Loucy (cell line): ENCODE results near the gene BEAN1.
A peak's percentile ranks its signal among the peaks of the same experiment; 100 is the strongest.

Experiments used
- H2AFZ ChIP-seq: fragments of 200-600 bp; sonication (generic); 2 replicates; pipeline ENCODE4 v1.6.0; 2016; ENCODE audit warnings: antibody characterized with exemption, mild to moderate bottlenecking, low read length, moderate library complexity
- H3F3A ChIP-seq: fragments of 200-600 bp; 2 replicates; pipeline ENCODE4 v1.6.0; 2016; ENCODE audit warnings: antibody characterized with exemption, low read depth, mild to moderate bottlenecking
- H3K27me3 ChIP-seq: fragments of 200-600 bp; sonication (generic); 2 replicates; pipeline ENCODE4 v1.6.1; 2014; ENCODE audit warnings: low read length, mild to moderate bottlenecking; ENCODE audit not compliant: insufficient read depth, poor library complexity, severe bottlenecking
- H3K36me3 ChIP-seq: fragments of 200-600 bp; sonication (generic); 2 replicates; pipeline ENCODE4 v1.6.1; 2016; ENCODE audit warnings: low read length; ENCODE audit not compliant: insufficient read depth
- H3K4me1 ChIP-seq: fragments of 200-600 bp; sonication (generic); 2 replicates; pipeline ENCODE4 v1.5.1; 2014; ENCODE audit warnings: low read length, mild to moderate bottlenecking; ENCODE audit not compliant: insufficient read depth, poor library complexity, severe bottlenecking
- H3K4me2 ChIP-seq: fragments of 200-600 bp; sonication (generic); 2 replicates; pipeline ENCODE4 v1.6.0; 2014; ENCODE audit warnings: antibody characterized with exemption, low read length, low read depth, mild to moderate bottlenecking; ENCODE audit not compliant: poor library complexity, severe bottlenecking
- H3K4me3 ChIP-seq: fragments of 200-600 bp; sonication (generic); 2 replicates; pipeline ENCODE4 v1.5.1; 2014; ENCODE audit warnings: low read length, mild to moderate bottlenecking, mixed read lengths; ENCODE audit not compliant: poor library complexity, severe bottlenecking
- H3K79me2 ChIP-seq: fragments of 200-600 bp; sonication (generic); 2 replicates; pipeline ENCODE4 v1.6.1; 2014; ENCODE audit warnings: low read length; ENCODE audit not compliant: insufficient read depth
- H3K9ac ChIP-seq: fragments of 200-600 bp; sonication (generic); 2 replicates; pipeline ENCODE4 v1.6.0; 2014; ENCODE audit warnings: mild to moderate bottlenecking, low read depth, low read length, moderate library complexity; ENCODE audit not compliant: poor library complexity, severe bottlenecking
- H3K9me2 ChIP-seq: fragments of 200-600 bp; sonication (generic); replicated peaks from 2 replicates; pipeline ENCODE4 v1.6.1; 2016; ENCODE audit warnings: low read depth, low read length, mixed read lengths
- H3K9me3 ChIP-seq: fragments of 200-600 bp; sonication (generic); 2 replicates; pipeline ENCODE4 v1.6.1; 2014; ENCODE audit warnings: mild to moderate bottlenecking, antibody characterized with exemption, low read length, low read depth; ENCODE audit not compliant: insufficient read depth
- H4K20me1 ChIP-seq: fragments of 200-600 bp; sonication (generic); 2 replicates; pipeline ENCODE4 v1.6.0; 2014; ENCODE audit warnings: antibody characterized with exemption, low read length, mild to moderate bottlenecking; ENCODE audit not compliant: insufficient read depth, poor library complexity, severe bottlenecking
- CTCF ChIP-seq: fragments of 200-600 bp; sonication (generic); conservative IDR thresholded peaks from 2 replicates; pipeline ENCODE4 v1.5.1; 2014; ENCODE audit warnings: mild to moderate bottlenecking, antibody characterized with exemption, low read length
- EZH2phosphoT487 ChIP-seq: fragments of 200-600 bp; IDR thresholded peaks from 2 replicates; pipeline ENCODE4 v1.6.1; 2018; ENCODE audit warnings: antibody characterized with exemption, mild to moderate bottlenecking, moderate library complexity, borderline replicate concordance

The BEAN1 gene

GRCh38 chr16:66483689-66484452, 56.8 kb downstream of the BEAN1 start:
- Histone ChIP-seq H3K9me2 (no peaks in the 10 kb centered on the region), H3K9ac (no peak overlapping the region), H4K20me1 (no peaks in the 10 kb centered on the region), H2AFZ (0 out of 2 replicates have a peak overlapping the region, but pooled peaks have one; percentile 49), H3K27me3 (no peaks in the 10 kb centered on the region), H3K36me3 (no peaks in the 10 kb centered on the region), H3K79me2 (no peaks in the 10 kb centered on the region), H3K4me1 (peaks cover 24% of the 10 kb centered on the region), H3K4me2 (no peak overlapping the region), H3K4me3 (no peak overlapping the region), H3K9me3 (no peaks in the 10 kb centered on the region), H3F3A (no peaks in the 10 kb centered on the region)
- peak; percentile 99 for TF ChIP-seq CTCF
- TF ChIP-seq EZH2phosphoT487 = no peak

- H2AFZ ChIP-seq = no peak overlapping the region
- H3K27me3 ChIP-seq = no peaks in the 10 kb centered on the region
- no peak for TF ChIP-seq EZH2phosphoT487
- TF ChIP-seq CTCF = peak; percentile 23; the same call in 1 of the 2 replicates
- H3K9ac ChIP-seq = no peak overlapping the region
- no peaks in the 10 kb centered on the region for H3F3A ChIP-seq
- no peaks in the 10 kb centered on the region for H3K9me3 ChIP-seq
- H3K4me1 ChIP-seq = peaks cover 20% of the 10 kb centered on the region
- no peaks in the 10 kb centered on the region for H3K36me3 ChIP-seq
- no peaks in the 10 kb centered on the region for H3K79me2 ChIP-seq
- no peaks in the 10 kb centered on the region for H4K20me1 ChIP-seq
- no peaks in the 10 kb centered on the region for H3K9me2 ChIP-seq
- no peak overlapping the region for H3K4me3 ChIP-seq
- H3K4me2 ChIP-seq = no peak overlapping the region
Observed at GRCh38 chr16:66484453-66485213, 57.5 kb downstream of the BEAN1 start.

- H3K36me3 ChIP-seq = no peaks in the 10 kb centered on the region
- H2AFZ ChIP-seq = no peak overlapping the region
- no peak overlapping the region for H3K9ac ChIP-seq
- H3K27me3 ChIP-seq = no peaks in the 10 kb centered on the region
- no peaks in the 10 kb centered on the region for H4K20me1 ChIP-seq
- H3K4me3 ChIP-seq = no peak overlapping the region
- TF ChIP-seq CTCF = no peak
- no peak for TF ChIP-seq EZH2phosphoT487
- H3K4me1 ChIP-seq = peaks cover 20% of the 10 kb centered on the region
- no peak overlapping the region for H3K4me2 ChIP-seq
- no peaks in the 10 kb centered on the region for H3K9me2 ChIP-seq
- no peaks in the 10 kb centered on the region for H3K79me2 ChIP-seq
- H3K9me3 ChIP-seq = no peaks in the 10 kb centered on the region
- no peaks in the 10 kb centered on the region for H3F3A ChIP-seq
Observed at GRCh38 chr16:66485376-66485775, 58.3 kb downstream of the BEAN1 start.
